Measurements from ENCODE around the gene KIF2A.

- no peak for TF ChIP-seq REST (IDR thresholded peaks at IDR 0.05; ENCODE audit: borderline replicate concordance in 1 of 2, low read depth in 1 of 2, low read length in 2 of 2)
- no peak for TF ChIP-seq ZNF354B (CRISPR knock-in tag; IDR thresholded peaks at IDR 0.05)
- TF ChIP-seq PRDM15 (CRISPR knock-in tag; IDR thresholded peaks at IDR 0.05), result no peak
- no peak for TF ChIP-seq AFF4 (CRISPR knock-in tag; IDR thresholded peaks at IDR 0.05)
- no peak for TF ChIP-seq IRF2 (CRISPR knock-in tag; IDR thresholded peaks at IDR 0.05)
- TF ChIP-seq HBP1 (CRISPR knock-in tag; IDR thresholded peaks at IDR 0.05; ENCODE audit: low read depth), result no peak
- TF ChIP-seq DNMT3B (CRISPR knock-in tag; conservative IDR thresholded peaks at IDR 0.05), result no peak
- no peak for TF ChIP-seq RAD21 (CRISPR knock-in tag; IDR thresholded peaks at IDR 0.05)
- no peak for TF ChIP-seq HMGXB4 (CRISPR knock-in tag; IDR thresholded peaks at IDR 0.05; ENCODE audit: borderline replicate concordance in 1 of 2, low read depth in 1 of 2)
- no peak for TF ChIP-seq ZNF274 (CRISPR knock-in tag; IDR thresholded peaks at IDR 0.05)
- no peak for TF ChIP-seq CTCF (CRISPR knock-in tag; IDR thresholded peaks at IDR 0.05)
- no peak for TF ChIP-seq HNRNPK (IDR thresholded peaks at IDR 0.05; ENCODE audit: low read depth, low read length, poor library complexity, severe bottlenecking)
- TF ChIP-seq POLR2A (IDR thresholded peaks at IDR 0.05; ENCODE audit: insufficient read depth in 1 of 2, low read depth in 2 of 2, low read length in 2 of 2), result no peak
- no peak for TF ChIP-seq RFXAP (CRISPR knock-in tag; IDR thresholded peaks at IDR 0.05; ENCODE audit: borderline replicate concordance)
Observed at GRCh38 chr5:62333250-62333794, 27.3 kb downstream of the KIF2A start.
